ENCODE data around the gene NFAT5. TPM values are rescaled to one million over a fixed set of nuclear protein-coding genes. Genes with fewer than 3 reads are reported as not detected.

NFAT5 gene
- total RNA-seq, 1 donor from 2014 or later = 14.3 TPM

DNA sequence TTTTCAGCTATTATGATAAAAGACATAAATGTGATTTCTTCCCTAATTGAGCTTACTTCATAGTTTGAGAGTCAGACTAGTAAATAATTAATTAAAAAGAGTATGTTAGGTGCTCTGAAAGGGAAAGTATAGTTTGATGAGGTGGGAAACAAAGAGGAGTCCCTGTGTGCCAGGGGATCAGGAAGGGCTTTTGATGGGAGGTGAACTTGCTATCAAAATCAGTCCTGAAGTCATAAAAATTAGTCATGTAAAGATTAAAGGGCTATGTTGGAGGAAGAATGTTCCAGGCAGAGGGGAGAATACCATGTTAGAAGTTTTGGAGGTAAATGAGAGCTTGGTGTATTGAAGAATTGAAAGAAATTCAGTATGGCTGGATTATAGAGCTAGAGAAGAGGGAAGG is 31.0 kb downstream of the NFAT5 start:
- no peaks in the 10 kb centered on the region for H3K27me3 Mint-ChIP-seq (ENCODE audit: insufficient read depth, low read depth)
- no peak overlapping the region for H3K4me3 Mint-ChIP-seq

DNA sequence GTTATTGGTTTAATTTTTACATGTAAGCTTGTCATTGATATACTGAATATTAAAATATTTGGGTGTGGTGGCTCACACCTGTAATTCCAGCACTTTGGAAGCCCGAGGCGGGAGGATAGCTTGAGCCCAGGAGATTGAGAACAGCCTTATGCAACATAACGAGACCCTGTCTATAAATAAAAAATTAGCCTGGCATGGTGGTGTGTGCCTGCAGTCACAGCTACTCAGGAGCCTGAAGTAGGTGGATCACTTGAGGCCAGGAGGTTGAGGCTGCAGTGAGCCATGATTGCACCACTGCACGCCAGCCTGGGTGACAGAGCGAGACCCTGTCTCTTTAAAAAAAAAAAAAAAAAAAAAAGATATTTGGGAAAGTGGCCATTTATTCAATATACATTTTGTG is 32.3 kb downstream of the NFAT5 start:
- no peaks in the 10 kb centered on the region for H3K9me3 ChIP-seq (ENCODE audit: low read depth)
- H3K27me3 Mint-ChIP-seq (ENCODE audit: insufficient read depth, low read depth) = no peaks in the 10 kb centered on the region
- H3K79me2 ChIP-seq (ENCODE audit: low read depth) = peaks cover 11% of the 10 kb centered on the region
- H3K27me3 ChIP-seq = no peaks in the 10 kb centered on the region
- no peaks in the 10 kb centered on the region for H3K4me1 Mint-ChIP-seq
- no peak overlapping the region for H3K27ac Mint-ChIP-seq
- H4K20me1 ChIP-seq (ENCODE audit: low read depth) = peaks cover 13% of the 10 kb centered on the region
- no peak overlapping the region for H3K4me3 Mint-ChIP-seq
- TF ChIP-seq, protein P1, sequence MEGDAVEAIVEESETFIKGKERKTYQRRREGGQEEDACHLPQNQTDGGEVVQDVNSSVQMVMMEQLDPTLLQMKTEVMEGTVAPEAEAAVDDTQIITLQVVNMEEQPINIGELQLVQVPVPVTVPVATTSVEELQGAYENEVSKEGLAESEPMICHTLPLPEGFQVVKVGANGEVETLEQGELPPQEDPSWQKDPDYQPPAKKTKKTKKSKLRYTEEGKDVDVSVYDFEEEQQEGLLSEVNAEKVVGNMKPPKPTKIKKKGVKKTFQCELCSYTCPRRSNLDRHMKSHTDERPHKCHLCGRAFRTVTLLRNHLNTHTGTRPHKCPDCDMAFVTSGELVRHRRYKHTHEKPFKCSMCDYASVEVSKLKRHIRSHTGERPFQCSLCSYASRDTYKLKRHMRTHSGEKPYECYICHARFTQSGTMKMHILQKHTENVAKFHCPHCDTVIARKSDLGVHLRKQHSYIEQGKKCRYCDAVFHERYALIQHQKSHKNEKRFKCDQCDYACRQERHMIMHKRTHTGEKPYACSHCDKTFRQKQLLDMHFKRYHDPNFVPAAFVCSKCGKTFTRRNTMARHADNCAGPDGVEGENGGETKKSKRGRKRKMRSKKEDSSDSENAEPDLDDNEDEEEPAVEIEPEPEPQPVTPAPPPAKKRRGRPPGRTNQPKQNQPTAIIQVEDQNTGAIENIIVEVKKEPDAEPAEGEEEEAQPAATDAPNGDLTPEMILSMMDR (IDR thresholded peaks at IDR 0.05) = no peak
- no peak for TF ChIP-seq EZH2phosphoT487 (IDR thresholded peaks at IDR 0.05)
- TF ChIP-seq EZH2 (IDR thresholded peaks at IDR 0.05) = no peak
- H3K36me3 ChIP-seq = no peaks in the 10 kb centered on the region
- H3K9me3 Mint-ChIP-seq = no peaks in the 10 kb centered on the region
- H3K4me2 ChIP-seq = no peak overlapping the region
- H3K9ac ChIP-seq = no peak overlapping the region
- H3K4me3 ChIP-seq = no peak overlapping the region
- H3K36me3 Mint-ChIP-seq = no peaks in the 10 kb centered on the region
- no peak overlapping the region for H3K27ac ChIP-seq
- no peaks in the 10 kb centered on the region for H3F3A ChIP-seq (ENCODE audit: low read depth)
- no peak overlapping the region for H2AFZ ChIP-seq (replicated peaks)
- H3K4me1 ChIP-seq = no peaks in the 10 kb centered on the region
- DNase-seq (ENCODE audit: low spot score) = no peak

More for the DNA sequence above, 31.0 kb downstream of the NFAT5 start:
- no peak overlapping the region for H3K4me2 ChIP-seq
- no peak overlapping the region for H3K4me3 ChIP-seq
- no peaks in the 10 kb centered on the region for H3K9me3 Mint-ChIP-seq
- H3K9me3 ChIP-seq (ENCODE audit: low read depth) = no peaks in the 10 kb centered on the region
- H3F3A ChIP-seq (ENCODE audit: low read depth) = no peaks in the 10 kb centered on the region
- H3K4me1 Mint-ChIP-seq = no peaks in the 10 kb centered on the region
- no peaks in the 10 kb centered on the region for H3K36me3 ChIP-seq
- H3K9ac ChIP-seq = no peak overlapping the region
- H3K36me3 Mint-ChIP-seq = no peaks in the 10 kb centered on the region
- no peak for DNase-seq (ENCODE audit: low spot score)
- peaks cover 10% of the 10 kb centered on the region for H3K79me2 ChIP-seq (ENCODE audit: low read depth)
- no peaks in the 10 kb centered on the region for H3K4me1 ChIP-seq
- no peak overlapping the region for H3K27ac ChIP-seq
- no peaks in the 10 kb centered on the region for H3K27me3 ChIP-seq
- peaks cover 12% of the 10 kb centered on the region for H4K20me1 ChIP-seq (ENCODE audit: low read depth)
- TF ChIP-seq EZH2phosphoT487 (IDR thresholded peaks at IDR 0.05) (no peak), EZH2 (IDR thresholded peaks at IDR 0.05) (no peak)
- TF ChIP-seq, protein P1 (IDR thresholded peaks at IDR 0.05) = no peak
- no peak overlapping the region for H3K27ac Mint-ChIP-seq
- H2AFZ ChIP-seq (replicated peaks) = no peak overlapping the region

DNA sequence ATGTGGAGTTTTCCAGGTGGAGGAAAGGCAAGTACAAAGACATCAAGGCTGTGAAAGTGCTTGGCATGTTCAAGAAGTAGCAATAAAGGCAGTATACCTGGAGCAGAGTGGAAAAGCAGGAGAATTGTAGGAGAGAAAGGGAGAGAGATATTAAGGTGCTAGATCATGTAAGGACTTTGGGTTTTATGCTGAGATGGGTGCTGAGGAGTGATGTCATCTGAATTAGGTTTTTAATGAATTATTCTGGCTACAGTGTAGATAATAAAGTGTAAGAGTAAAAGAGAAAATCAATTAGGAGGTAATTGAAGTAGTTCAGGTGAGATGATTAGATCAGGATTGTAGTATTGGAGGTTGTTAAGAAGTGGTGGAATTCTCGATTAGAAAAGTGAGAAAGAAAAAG is 34.0 kb downstream of the NFAT5 start:
- DNase-seq (ENCODE audit: low spot score) = no peak
- H3F3A ChIP-seq (ENCODE audit: low read depth) = no peaks in the 10 kb centered on the region
- H3K36me3 ChIP-seq = no peaks in the 10 kb centered on the region
- no peak overlapping the region for H3K4me3 ChIP-seq
- H2AFZ ChIP-seq (replicated peaks) = no peak overlapping the region
- H3K4me2 ChIP-seq = no peak overlapping the region
- Mint-ChIP-seq H3K27me3 (ENCODE audit: insufficient read depth, low read depth) (no peaks in the 10 kb centered on the region), H3K4me3 (no peak overlapping the region), H3K36me3 (peaks cover 3% of the 10 kb centered on the region), H3K9me3 (no peaks in the 10 kb centered on the region), H3K27ac (no peak overlapping the region), H3K4me1 (no peaks in the 10 kb centered on the region)
- H3K9me3 ChIP-seq (ENCODE audit: low read depth) = no peaks in the 10 kb centered on the region
- no peak overlapping the region for H3K27ac ChIP-seq
- no peaks in the 10 kb centered on the region for H3K4me1 ChIP-seq
- peaks cover 13% of the 10 kb centered on the region for H4K20me1 ChIP-seq (ENCODE audit: low read depth)
- TF ChIP-seq EZH2phosphoT487 (IDR thresholded peaks at IDR 0.05) = no peak
- TF ChIP-seq, protein P1 (IDR thresholded peaks at IDR 0.05) = no peak
- no peak overlapping the region for H3K9ac ChIP-seq
- peaks cover 24% of the 10 kb centered on the region for H3K79me2 ChIP-seq (ENCODE audit: low read depth)
- no peaks in the 10 kb centered on the region for H3K27me3 ChIP-seq

Data from neural progenitor cell (in vitro differentiated cells).